ENCODE data around the gene ABHD5.

ABHD5 gene

DNA sequence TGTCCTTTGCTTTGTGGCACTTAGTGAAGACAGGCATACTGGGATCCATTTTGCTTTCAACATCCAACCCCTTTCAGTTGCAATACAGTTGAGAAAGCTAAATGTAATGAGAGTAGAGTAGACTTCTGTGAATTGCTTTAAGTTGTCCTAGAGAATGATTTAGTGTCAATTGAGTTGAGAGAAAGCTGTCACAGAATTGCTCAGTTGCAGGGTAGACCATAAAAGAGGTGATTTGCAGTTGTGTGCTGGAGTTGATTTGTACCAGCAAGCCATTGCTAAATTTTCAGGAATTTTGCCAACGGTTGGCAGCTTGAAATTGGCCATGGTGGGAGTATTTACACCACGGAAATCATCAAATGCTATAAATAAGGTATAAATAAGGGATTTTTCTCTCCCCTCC is 2.2 kb downstream of the ABHD5 start:
- Histone ChIP-seq H3K27me3 (replicated peaks; ENCODE audit: control insufficient read depth, insufficient read depth, low read length, poor library complexity, severe bottlenecking) (no peaks in the 10 kb centered on the region), H3K4me1 (ENCODE audit: control insufficient read depth, insufficient read depth, low read length, poor library complexity, severe bottlenecking) (peaks cover 9% of the 10 kb centered on the region), H3K4me3 (ENCODE audit: insufficient read depth, low read depth, low read length, poor library complexity, severe bottlenecking) (no peak overlapping the region), H3K27ac (ENCODE audit: insufficient read depth, low read length, poor library complexity, severe bottlenecking) (no peak overlapping the region), H3K9me3 (ENCODE audit: control insufficient read depth, low read length) (no peaks in the 10 kb centered on the region), H3K36me3 (ENCODE audit: control insufficient read depth, insufficient read depth, low read length) (no peaks in the 10 kb centered on the region)
- DNase-seq = no peak

- no peak overlapping the region for H3K27ac ChIP-seq (ENCODE audit: insufficient read depth, low read length, poor library complexity, severe bottlenecking)
- H3K4me3 ChIP-seq (ENCODE audit: insufficient read depth, low read depth, low read length, poor library complexity, severe bottlenecking) = no peak overlapping the region
- no peaks in the 10 kb centered on the region for H3K27me3 ChIP-seq (replicated peaks; ENCODE audit: control insufficient read depth, insufficient read depth, low read length, poor library complexity, severe bottlenecking)
- no peaks in the 10 kb centered on the region for H3K36me3 ChIP-seq (ENCODE audit: control insufficient read depth, insufficient read depth, low read length)
- no peaks in the 10 kb centered on the region for H3K9me3 ChIP-seq (ENCODE audit: control insufficient read depth, low read length)
- peaks cover 9% of the 10 kb centered on the region for H3K4me1 ChIP-seq (ENCODE audit: control insufficient read depth, insufficient read depth, low read length, poor library complexity, severe bottlenecking)
- DNase-seq = no peak
Observed at GRCh38 chr3:43693594-43693993, 2.9 kb downstream of the ABHD5 start.

DNA sequence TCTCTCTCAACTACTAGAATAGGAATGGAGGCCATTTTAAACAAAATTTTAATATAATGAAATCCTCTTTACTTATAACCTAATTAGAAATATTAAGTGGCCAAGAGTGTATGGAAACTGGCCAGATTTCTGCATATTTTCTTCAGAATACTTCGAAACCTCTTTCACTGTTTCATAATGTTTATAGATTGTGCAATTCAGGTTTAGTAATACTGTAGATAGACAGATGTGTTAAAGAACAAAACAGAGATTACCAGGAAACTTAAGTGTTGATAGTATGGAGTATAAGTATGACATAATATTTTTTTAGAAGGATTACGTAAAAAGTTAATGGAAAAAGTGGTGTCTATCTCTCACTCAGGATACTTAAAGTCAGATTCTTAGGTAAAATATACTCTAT is 4.7 kb downstream of the ABHD5 start:
- Histone ChIP-seq H3K4me3 (ENCODE audit: insufficient read depth, low read depth, low read length, poor library complexity, severe bottlenecking) (no peak overlapping the region), H3K27ac (ENCODE audit: insufficient read depth, low read length, poor library complexity, severe bottlenecking) (no peak overlapping the region), H3K4me1 (ENCODE audit: control insufficient read depth, insufficient read depth, low read length, poor library complexity, severe bottlenecking) (peaks cover 4% of the 10 kb centered on the region), H3K27me3 (replicated peaks; ENCODE audit: control insufficient read depth, insufficient read depth, low read length, poor library complexity, severe bottlenecking) (no peaks in the 10 kb centered on the region), H3K36me3 (ENCODE audit: control insufficient read depth, insufficient read depth, low read length) (no peaks in the 10 kb centered on the region), H3K9me3 (ENCODE audit: control insufficient read depth, low read length) (no peaks in the 10 kb centered on the region)
- no peak for DNase-seq

DNA sequence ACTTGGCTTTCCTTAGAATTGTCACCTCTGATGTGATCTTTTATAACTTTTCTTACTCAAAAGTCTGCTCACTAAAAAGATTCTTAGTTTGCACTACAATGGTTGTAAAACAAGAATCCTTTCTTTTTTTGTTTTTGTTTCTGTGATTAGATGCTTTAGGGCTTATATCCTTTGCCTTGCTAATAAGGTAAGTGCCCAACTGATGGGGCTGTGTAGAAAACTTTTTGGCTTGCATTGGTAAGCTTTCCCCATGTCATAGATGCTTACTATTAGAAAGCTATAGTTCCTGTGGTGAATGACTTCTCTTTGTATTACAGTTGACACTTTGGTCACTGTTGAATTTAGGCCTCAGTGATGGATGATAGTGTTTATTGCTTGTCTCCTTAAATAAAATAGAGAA is 5.1 kb downstream of the ABHD5 start:
- no peaks in the 10 kb centered on the region for H3K36me3 ChIP-seq (ENCODE audit: control insufficient read depth, insufficient read depth, low read length)
- no peak overlapping the region for H3K4me3 ChIP-seq (ENCODE audit: insufficient read depth, low read depth, low read length, poor library complexity, severe bottlenecking)
- no peaks in the 10 kb centered on the region for H3K9me3 ChIP-seq (ENCODE audit: control insufficient read depth, low read length)
- peaks cover 4% of the 10 kb centered on the region for H3K4me1 ChIP-seq (ENCODE audit: control insufficient read depth, insufficient read depth, low read length, poor library complexity, severe bottlenecking)
- H3K27ac ChIP-seq (ENCODE audit: insufficient read depth, low read length, poor library complexity, severe bottlenecking) = no peak overlapping the region
- no peaks in the 10 kb centered on the region for H3K27me3 ChIP-seq (replicated peaks; ENCODE audit: control insufficient read depth, insufficient read depth, low read length, poor library complexity, severe bottlenecking)
- DNase-seq = no peak

DNA sequence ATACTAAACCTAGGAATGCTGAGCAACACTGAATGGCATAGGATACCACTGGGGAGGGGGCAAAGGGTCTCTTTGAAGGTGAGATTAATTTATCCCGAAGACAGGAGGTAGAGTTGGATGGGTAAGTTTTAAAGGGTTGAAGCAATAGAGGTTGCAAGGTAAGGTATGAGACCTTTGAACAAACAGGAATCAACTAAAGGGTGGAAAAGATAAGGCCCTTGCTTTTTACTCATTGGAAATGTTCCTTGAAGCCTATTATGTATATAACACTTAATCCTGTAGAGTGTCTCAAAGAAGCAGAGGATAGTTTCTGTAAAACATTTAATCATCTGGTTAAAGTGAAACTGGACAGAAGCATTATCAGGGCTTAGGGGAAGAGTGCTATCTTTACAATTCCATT is 5.7 kb downstream of the ABHD5 start:
- Histone ChIP-seq H3K4me3 (ENCODE audit: insufficient read depth, low read depth, low read length, poor library complexity, severe bottlenecking) (no peak overlapping the region), H3K27ac (ENCODE audit: insufficient read depth, low read length, poor library complexity, severe bottlenecking) (no peak overlapping the region), H3K36me3 (ENCODE audit: control insufficient read depth, insufficient read depth, low read length) (no peaks in the 10 kb centered on the region), H3K4me1 (ENCODE audit: control insufficient read depth, insufficient read depth, low read length, poor library complexity, severe bottlenecking) (peaks cover 1% of the 10 kb centered on the region), H3K27me3 (replicated peaks; ENCODE audit: control insufficient read depth, insufficient read depth, low read length, poor library complexity, severe bottlenecking) (no peaks in the 10 kb centered on the region), H3K9me3 (ENCODE audit: control insufficient read depth, low read length) (no peaks in the 10 kb centered on the region)
- DNase-seq = no peak

- no peaks in the 10 kb centered on the region for H3K27me3 ChIP-seq (replicated peaks; ENCODE audit: control insufficient read depth, insufficient read depth, low read length, poor library complexity, severe bottlenecking)
- no peaks in the 10 kb centered on the region for H3K4me1 ChIP-seq (ENCODE audit: control insufficient read depth, insufficient read depth, low read length, poor library complexity, severe bottlenecking)
- no peak overlapping the region for H3K27ac ChIP-seq (ENCODE audit: insufficient read depth, low read length, poor library complexity, severe bottlenecking)
- no peak for DNase-seq
- no peaks in the 10 kb centered on the region for H3K9me3 ChIP-seq (ENCODE audit: control insufficient read depth, low read length)
- H3K4me3 ChIP-seq (ENCODE audit: insufficient read depth, low read depth, low read length, poor library complexity, severe bottlenecking) = no peak overlapping the region
- no peaks in the 10 kb centered on the region for H3K36me3 ChIP-seq (ENCODE audit: control insufficient read depth, insufficient read depth, low read length)
Observed at GRCh38 chr3:43696881-43697280, 6.1 kb downstream of the ABHD5 start.

DNA sequence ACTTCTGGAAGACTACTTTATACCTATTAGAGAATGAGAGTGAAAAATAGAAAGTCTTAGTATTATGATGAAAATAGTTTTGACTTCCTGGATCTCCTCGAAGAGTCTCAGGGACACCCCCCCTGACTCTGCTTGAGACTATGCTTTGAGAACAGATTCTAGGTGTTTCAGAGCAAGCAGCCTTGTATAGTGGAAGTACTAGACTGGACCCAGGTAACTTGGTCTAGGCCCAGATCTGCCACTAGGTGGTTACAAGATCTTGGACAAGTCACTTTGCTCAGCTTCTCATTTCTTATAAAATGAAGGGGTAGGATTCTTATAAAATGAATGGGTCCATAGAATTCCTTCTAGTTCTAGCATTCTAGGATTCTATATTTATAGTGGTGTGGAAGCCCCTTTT is 9.1 kb downstream of the ABHD5 start:
- Histone ChIP-seq H3K27me3 (replicated peaks; ENCODE audit: control insufficient read depth, insufficient read depth, low read length, poor library complexity, severe bottlenecking) (no peaks in the 10 kb centered on the region), H3K36me3 (ENCODE audit: control insufficient read depth, insufficient read depth, low read length) (peaks cover 9% of the 10 kb centered on the region), H3K4me1 (ENCODE audit: control insufficient read depth, insufficient read depth, low read length, poor library complexity, severe bottlenecking) (no peaks in the 10 kb centered on the region), H3K4me3 (ENCODE audit: insufficient read depth, low read depth, low read length, poor library complexity, severe bottlenecking) (no peak overlapping the region), H3K27ac (ENCODE audit: insufficient read depth, low read length, poor library complexity, severe bottlenecking) (no peak overlapping the region), H3K9me3 (ENCODE audit: control insufficient read depth, low read length) (no peaks in the 10 kb centered on the region)
- no peak for DNase-seq

GRCh38 chr3:43704697-43705096 is 14.0 kb downstream of the ABHD5 start:
- H3K36me3 ChIP-seq (ENCODE audit: control insufficient read depth, insufficient read depth, low read length) = peaks cover 9% of the 10 kb centered on the region
- H3K4me1 ChIP-seq (ENCODE audit: control insufficient read depth, insufficient read depth, low read length, poor library complexity, severe bottlenecking) = no peaks in the 10 kb centered on the region
- no peak overlapping the region for H3K4me3 ChIP-seq (ENCODE audit: insufficient read depth, low read depth, low read length, poor library complexity, severe bottlenecking)
- no peaks in the 10 kb centered on the region for H3K9me3 ChIP-seq (ENCODE audit: control insufficient read depth, low read length)
- H3K27ac ChIP-seq (ENCODE audit: insufficient read depth, low read length, poor library complexity, severe bottlenecking) = no peak overlapping the region
- no peak for DNase-seq
- H3K27me3 ChIP-seq (replicated peaks; ENCODE audit: control insufficient read depth, insufficient read depth, low read length, poor library complexity, severe bottlenecking) = no peaks in the 10 kb centered on the region

DNA sequence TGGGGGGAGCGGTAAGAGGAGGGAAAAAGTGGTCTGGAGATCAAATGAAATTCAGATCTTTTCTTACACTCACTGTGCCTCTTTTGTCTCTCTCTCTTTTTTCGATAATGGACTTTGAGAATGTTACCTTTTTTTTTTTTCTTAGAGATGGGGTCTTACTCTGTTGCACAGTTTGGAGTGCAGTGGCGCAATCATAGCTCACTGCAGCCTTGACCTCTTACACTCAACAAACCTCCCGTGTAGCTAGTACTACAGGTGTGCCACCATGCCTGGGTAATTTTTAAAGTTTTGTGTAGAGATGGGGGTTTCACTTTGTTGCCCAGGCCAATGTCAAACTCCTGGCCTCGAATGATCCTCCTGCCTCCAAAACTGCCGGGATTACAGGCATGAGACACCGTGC is 15.6 kb downstream of the ABHD5 start:
- Histone ChIP-seq H3K27ac (ENCODE audit: insufficient read depth, low read length, poor library complexity, severe bottlenecking) (no peak overlapping the region), H3K4me1 (ENCODE audit: control insufficient read depth, insufficient read depth, low read length, poor library complexity, severe bottlenecking) (no peaks in the 10 kb centered on the region), H3K4me3 (ENCODE audit: insufficient read depth, low read depth, low read length, poor library complexity, severe bottlenecking) (no peak overlapping the region), H3K27me3 (replicated peaks; ENCODE audit: control insufficient read depth, insufficient read depth, low read length, poor library complexity, severe bottlenecking) (no peaks in the 10 kb centered on the region), H3K36me3 (ENCODE audit: control insufficient read depth, insufficient read depth, low read length) (peaks cover 9% of the 10 kb centered on the region), H3K9me3 (ENCODE audit: control insufficient read depth, low read length) (no peaks in the 10 kb centered on the region)
- no peak for DNase-seq

DNA sequence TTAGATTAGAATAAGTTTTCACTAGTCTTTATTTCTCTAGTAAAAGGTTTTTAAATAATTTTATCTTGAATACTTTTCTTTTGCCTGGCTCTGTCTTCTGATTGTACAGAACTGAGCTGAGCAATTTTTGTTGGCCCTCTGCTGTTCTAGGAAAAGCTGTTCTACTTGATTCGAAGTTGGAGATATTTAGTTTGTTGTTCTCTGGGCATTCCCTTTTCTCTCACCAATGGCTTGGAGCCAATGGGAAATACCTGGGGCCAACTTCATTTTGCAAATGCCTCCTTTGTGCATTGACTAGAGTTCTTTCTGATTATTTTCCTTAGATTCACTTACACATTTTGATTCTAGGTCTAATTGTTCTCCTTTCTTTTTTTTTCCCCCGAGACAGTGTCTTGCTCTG is 16.5 kb downstream of the ABHD5 start:
- H3K9me3 ChIP-seq (ENCODE audit: control insufficient read depth, low read length) = no peaks in the 10 kb centered on the region
- no peak for DNase-seq
- H3K36me3 ChIP-seq (ENCODE audit: control insufficient read depth, insufficient read depth, low read length) = peaks cover 9% of the 10 kb centered on the region
- H3K4me1 ChIP-seq (ENCODE audit: control insufficient read depth, insufficient read depth, low read length, poor library complexity, severe bottlenecking) = no peaks in the 10 kb centered on the region
- no peak overlapping the region for H3K27ac ChIP-seq (ENCODE audit: insufficient read depth, low read length, poor library complexity, severe bottlenecking)
- H3K4me3 ChIP-seq (ENCODE audit: insufficient read depth, low read depth, low read length, poor library complexity, severe bottlenecking) = no peak overlapping the region
- no peaks in the 10 kb centered on the region for H3K27me3 ChIP-seq (replicated peaks; ENCODE audit: control insufficient read depth, insufficient read depth, low read length, poor library complexity, severe bottlenecking)

GRCh38 chr3:43707998-43708397 is 17.3 kb downstream of the ABHD5 start:
- H3K4me1 ChIP-seq (ENCODE audit: control insufficient read depth, insufficient read depth, low read length, poor library complexity, severe bottlenecking) = no peaks in the 10 kb centered on the region
- DNase-seq = no peak
- no peak overlapping the region for H3K4me3 ChIP-seq (ENCODE audit: insufficient read depth, low read depth, low read length, poor library complexity, severe bottlenecking)
- H3K27ac ChIP-seq (ENCODE audit: insufficient read depth, low read length, poor library complexity, severe bottlenecking) = no peak overlapping the region
- H3K36me3 ChIP-seq (ENCODE audit: control insufficient read depth, insufficient read depth, low read length) = peaks cover 10% of the 10 kb centered on the region
- H3K9me3 ChIP-seq (ENCODE audit: control insufficient read depth, low read length) = no peaks in the 10 kb centered on the region
- H3K27me3 ChIP-seq (replicated peaks; ENCODE audit: control insufficient read depth, insufficient read depth, low read length, poor library complexity, severe bottlenecking) = no peaks in the 10 kb centered on the region
